ENCODE data around the gene HIRIP3.

DNA sequence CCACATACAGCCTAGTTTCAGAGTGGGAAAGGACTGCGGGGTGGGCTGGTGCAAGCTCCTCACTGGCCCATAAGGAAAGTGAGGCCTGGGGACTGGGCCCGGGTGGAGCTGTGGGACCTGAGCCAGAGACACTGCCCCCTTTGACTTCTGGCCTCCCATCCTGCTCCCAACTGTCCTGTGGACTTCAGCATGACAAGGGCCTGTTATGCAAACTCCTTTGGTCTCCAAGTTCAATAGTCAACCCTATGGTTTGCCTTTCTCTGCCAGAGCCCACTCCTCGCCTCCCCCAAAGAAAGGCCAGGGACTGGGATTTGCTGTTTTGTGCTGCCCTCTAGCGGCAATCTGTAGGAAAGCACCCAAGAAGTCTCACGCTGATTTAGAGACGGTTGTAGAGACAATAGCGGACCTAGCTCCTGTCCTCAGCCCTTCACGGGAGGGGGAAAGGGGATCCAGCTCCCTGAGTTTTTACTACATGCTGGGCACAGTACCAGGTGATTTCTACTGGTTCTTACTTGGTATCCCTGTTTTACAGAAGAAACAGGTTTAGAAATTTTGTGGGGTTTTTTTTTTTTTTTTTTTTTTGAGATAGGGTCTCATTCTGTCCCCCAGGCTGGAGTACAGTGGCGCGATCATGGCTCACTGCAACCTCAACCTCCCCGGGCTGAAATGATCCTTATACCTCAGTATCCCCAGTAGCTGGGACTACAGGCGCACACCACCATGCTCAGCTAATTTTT lies 36.8 kb upstream of the HIRIP3 start:
- TF ChIP-seq TAF1 (IDR thresholded peaks at IDR 0.05; ENCODE audit: low read depth) (no peak), ZBTB7A (IDR thresholded peaks at IDR 0.05; ENCODE audit: low read depth) (no peak), EP300 (IDR thresholded peaks at IDR 0.05; ENCODE audit: borderline replicate concordance) (no peak), NFIC (IDR thresholded peaks at IDR 0.05) (no peak), TEAD4 (IDR thresholded peaks at IDR 0.05) (no peak)
- TF ChIP-seq, protein P1, sequence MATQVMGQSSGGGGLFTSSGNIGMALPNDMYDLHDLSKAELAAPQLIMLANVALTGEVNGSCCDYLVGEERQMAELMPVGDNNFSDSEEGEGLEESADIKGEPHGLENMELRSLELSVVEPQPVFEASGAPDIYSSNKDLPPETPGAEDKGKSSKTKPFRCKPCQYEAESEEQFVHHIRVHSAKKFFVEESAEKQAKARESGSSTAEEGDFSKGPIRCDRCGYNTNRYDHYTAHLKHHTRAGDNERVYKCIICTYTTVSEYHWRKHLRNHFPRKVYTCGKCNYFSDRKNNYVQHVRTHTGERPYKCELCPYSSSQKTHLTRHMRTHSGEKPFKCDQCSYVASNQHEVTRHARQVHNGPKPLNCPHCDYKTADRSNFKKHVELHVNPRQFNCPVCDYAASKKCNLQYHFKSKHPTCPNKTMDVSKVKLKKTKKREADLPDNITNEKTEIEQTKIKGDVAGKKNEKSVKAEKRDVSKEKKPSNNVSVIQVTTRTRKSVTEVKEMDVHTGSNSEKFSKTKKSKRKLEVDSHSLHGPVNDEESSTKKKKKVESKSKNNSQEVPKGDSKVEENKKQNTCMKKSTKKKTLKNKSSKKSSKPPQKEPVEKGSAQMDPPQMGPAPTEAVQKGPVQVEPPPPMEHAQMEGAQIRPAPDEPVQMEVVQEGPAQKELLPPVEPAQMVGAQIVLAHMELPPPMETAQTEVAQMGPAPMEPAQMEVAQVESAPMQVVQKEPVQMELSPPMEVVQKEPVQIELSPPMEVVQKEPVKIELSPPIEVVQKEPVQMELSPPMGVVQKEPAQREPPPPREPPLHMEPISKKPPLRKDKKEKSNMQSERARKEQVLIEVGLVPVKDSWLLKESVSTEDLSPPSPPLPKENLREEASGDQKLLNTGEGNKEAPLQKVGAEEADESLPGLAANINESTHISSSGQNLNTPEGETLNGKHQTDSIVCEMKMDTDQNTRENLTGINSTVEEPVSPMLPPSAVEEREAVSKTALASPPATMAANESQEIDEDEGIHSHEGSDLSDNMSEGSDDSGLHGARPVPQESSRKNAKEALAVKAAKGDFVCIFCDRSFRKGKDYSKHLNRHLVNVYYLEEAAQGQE (IDR thresholded peaks at IDR 0.05; ENCODE audit: low read depth) = peak; percentile 11; the same call in 1 of the 2 replicates
